ENCODE data around the gene TESK1.

GRCh38 chr9:35656831-35657545 is 51.9 kb downstream of the TESK1 start:
- no peak for TF ChIP-seq FOXK2 (IDR thresholded peaks at IDR 0.05)
- TF ChIP-seq BHLHE40 (IDR thresholded peaks at IDR 0.05; ENCODE audit: borderline replicate concordance) = no peak
- no peak for TF ChIP-seq HDGF (IDR thresholded peaks at IDR 0.05; ENCODE audit: borderline replicate concordance)

Measured in HEK293T (cell line).